CD14-positive monocyte (primary cell): ENCODE measurements around the gene CST9L. TPM values are rescaled to one million over a fixed set of nuclear protein-coding genes. Genes with fewer than 3 reads are reported as not detected.
A peak's percentile ranks its signal among the peaks of the same experiment; 100 is the strongest.

ENCODE experiments used
- DNase-seq, 3 donors: peaks; one replicate each; pipeline ENCODE4 v3.0.0-alpha.2; 2011 to 2022
- H2AFZ ChIP-seq: 2 replicates; pipeline ENCODE4 v1.6.0; 2012; ENCODE audit warnings: mild to moderate bottlenecking, low read depth, low read length, inconsistent platforms; ENCODE audit not compliant: insufficient read depth, poor library complexity, severe bottlenecking
- H3K27ac ChIP-seq, 2 donors: 1 replicate in 1 of 2; 2 replicates in 1 of 2; pipeline ENCODE4 v1.5.1; 2012 to 2013; ENCODE audit warnings: low read length in 2 of 2, control low read depth in 1 of 2, inconsistent platforms in 1 of 2, low read depth in 1 of 2, mild to moderate bottlenecking in 1 of 2
- H3K27me3 ChIP-seq, 2 donors: one replicate each; pipeline versions ENCODE4 v1.6.0 to v1.6.1; 2011 to 2013; ENCODE audit warnings: low read length in 2 of 2; ENCODE audit not compliant: control insufficient read depth in 2 of 2, insufficient read depth in 2 of 2
- H3K36me3 ChIP-seq, 2 donors: replicated peaks in 1 of 2; 1 replicate in 1 of 2; 2 replicates in 1 of 2; pipeline versions ENCODE4 v1.5.1 to v1.6.1; 2012 to 2013; ENCODE audit warnings: low read length in 2 of 2, control low read depth in 1 of 2, inconsistent platforms in 1 of 2, mild to moderate bottlenecking in 1 of 2; ENCODE audit not compliant: insufficient read depth in 2 of 2, control insufficient read depth in 1 of 2
- H3K4me1 ChIP-seq, 2 donors: 1 replicate in 1 of 2; 2 replicates in 1 of 2; pipeline versions ENCODE4 v1.5.1 to v1.6.1; 2012 to 2013; ENCODE audit warnings: low read length in 2 of 2, control low read depth in 1 of 2, inconsistent platforms in 1 of 2, mild to moderate bottlenecking in 1 of 2, moderate library complexity in 1 of 2; ENCODE audit not compliant: insufficient read depth in 2 of 2, control insufficient read depth in 1 of 2
- H3K4me2 ChIP-seq: replicated peaks from 2 replicates; pipeline ENCODE3; 2012; ENCODE audit warnings: low read length, moderate library complexity, mild to moderate bottlenecking; ENCODE audit not compliant: poor library complexity, severe bottlenecking; ENCODE audit errors: extremely low read depth
- H3K4me3 ChIP-seq, 3 experiments: fragments of 200-600 bp in 1 of 3; sonication (generic) in 1 of 3; replicated peaks in 1 of 3; 1 replicate in 2 of 3; 2 replicates in 1 of 3; pipeline ENCODE4 v1.5.1; 2011 to 2013; ENCODE audit warnings: low read length in 3 of 3, mild to moderate bottlenecking in 3 of 3, control low read depth in 2 of 3, low read depth in 2 of 3, inconsistent platforms in 1 of 3, moderate library complexity in 1 of 3
- H3K79me2 ChIP-seq: 2 replicates; pipeline ENCODE4 v1.6.0; 2012; ENCODE audit warnings: mild to moderate bottlenecking, control low read depth, inconsistent platforms, low read length, moderate library complexity; ENCODE audit not compliant: insufficient read depth
- H3K9ac ChIP-seq: 2 replicates; pipeline ENCODE4 v1.6.0; 2017; ENCODE audit warnings: low read length, mild to moderate bottlenecking; ENCODE audit not compliant: insufficient read depth, poor library complexity, severe bottlenecking
- H3K9me3 ChIP-seq, 2 donors: replicated peaks in 1 of 2; 1 replicate in 1 of 2; 2 replicates in 1 of 2; pipeline versions ENCODE4 v1.5.1 to v1.6.1; 2012 to 2013; ENCODE audit warnings: low read length in 2 of 2, control low read depth in 1 of 2; ENCODE audit not compliant: control insufficient read depth in 1 of 2, insufficient read depth in 1 of 2
- H4K20me1 ChIP-seq: 2 replicates; pipeline ENCODE4 v1.6.0; 2012; ENCODE audit warnings: mild to moderate bottlenecking, low read length, control low read depth, moderate library complexity; ENCODE audit not compliant: insufficient read depth
- H3K27ac Mint-ChIP-seq, 7 donors: one replicate each; pipeline ENCODE4 v1.8.0; 2020; ENCODE audit warnings: mild to moderate bottlenecking in 7 of 7, mixed read lengths in 7 of 7, moderate library complexity in 6 of 7, inconsistent platforms in 2 of 7
- H3K27me3 Mint-ChIP-seq, 3 donors: one replicate each; pipeline ENCODE4 v1.8.0; 2021 to 2022; ENCODE audit warnings: low read depth in 3 of 3, mild to moderate bottlenecking in 3 of 3, mixed read lengths in 3 of 3, moderate library complexity in 3 of 3, inconsistent platforms in 1 of 3
- H3K36me3 Mint-ChIP-seq, 2 donors: one replicate each; pipeline ENCODE4 v1.8.0; 2020; ENCODE audit warnings: mixed read lengths in 2 of 2, inconsistent platforms in 1 of 2, mild to moderate bottlenecking in 1 of 2
- H3K4me1 Mint-ChIP-seq: one replicate; pipeline ENCODE4 v1.8.0; 2020; ENCODE audit warnings: mild to moderate bottlenecking, mixed read lengths
- H3K4me3 Mint-ChIP-seq, 2 donors: one replicate each; pipeline ENCODE4 v1.8.0; 2020; ENCODE audit warnings: mild to moderate bottlenecking in 2 of 2, mixed read lengths in 2 of 2, moderate library complexity in 1 of 2
- H3K9me3 Mint-ChIP-seq, 7 donors: one replicate each; pipeline ENCODE4 v1.8.0; 2020 to 2022; ENCODE audit warnings: mixed read lengths in 7 of 7, mild to moderate bottlenecking in 6 of 7, moderate library complexity in 6 of 7, inconsistent platforms in 2 of 7
- CTCF ChIP-seq: fragments of 200-600 bp; IDR thresholded peaks from one replicate; pipeline ENCODE4 v1.8.0; 2022; ENCODE audit warnings: antibody characterized with exemption, mild to moderate bottlenecking
- WGBS: methylation state at CpG from one replicate; pipeline ENCODE4 v1.1.5; 2013; ENCODE audit warnings: missing lambda C conversion rate; ENCODE audit not compliant: insufficient coverage; 5-methylcytosine and 5-hydroxymethylcytosine counted together
- intact Hi-C, 2 donors: fragments of 100-400 bp; cut with micrococcal nuclease; formaldehyde crosslinking; loops; one replicate each; pipeline versions ENCODE4 v1.15.0 to v1.15.1; 2023
- polyA plus RNA-seq, 3 donors: library from polyadenylated mRNA; depleted of rRNA in 1 of 3; unstranded in 2 of 3; stranded (reverse) in 1 of 3; fragments of 300-500 nt in 2 of 3; fragments of >200 nt in 1 of 3; fragmentation: Illumina TruSeq in 2 of 3; gene quantifications; 1 replicate in 2 of 3; 2 replicates in 1 of 3; pipeline ENCODE4 v1.2.3, GENCODE V29; 2012 to 2021

The CST9L gene
- polyA plus RNA-seq, 3 donors = not detected

- intact Hi-C loops = loop anchor here (1.0 to 2.0 kb wide), 2 partner anchors 163 to 165 kb away; no protein-coding TSS in a partner anchor
- peak within 1 kb of the TSS; percentile 0 for H3K4me2 ChIP-seq
- 63% methylated on average over 5 of the region's 16 CpGs for WGBS
These were observed 37.8 kb upstream of the CST9L start, which contains the start of gene CST9 for GRCh38 chr20:23605867-23606651. Gene CST9, minus strand, starts transcription at chr20:23605917. Its CDS starts 53 bp downstream, at chr20:23605864.

More at GRCh38 chr20:23605867-23606651, 37.8 kb upstream of the CST9L start, which contains the start of gene CST9:
- H3K36me3 ChIP-seq = no peaks in the 10 kb centered on the region
- peak within 1 kb of the TSS; percentile 47 for H2AFZ ChIP-seq
- H3K79me2 ChIP-seq = no peaks in the 10 kb centered on the region
- no peaks in the 10 kb centered on the region for H3K9me3 ChIP-seq
- H3K4me1 ChIP-seq = peaks cover 26 to 27% of the 10 kb centered on the region in 2 donors
- H4K20me1 ChIP-seq = no peaks in the 10 kb centered on the region
- no peak within 1 kb of the TSS for H3K27ac ChIP-seq
- Mint-ChIP-seq H3K9me3 (peaks cover 0 to 1% (median 0%) of the 10 kb centered on the region in 7 donors), H3K27ac (peak within 1 kb of the TSS in 3 of 7 donors; percentile 27 to 75 (median 35)), H3K4me1 (peaks cover 29% of the 10 kb centered on the region), H3K4me3 (peak within 1 kb of the TSS in 1 of 2 donors; percentile 58), H3K36me3 (no peaks in the 10 kb centered on the region), H3K27me3 (peaks cover 6 to 15% (median 10%) of the 10 kb centered on the region in 3 donors)
- DNase-seq = no peak
- H3K9ac ChIP-seq = no peak within 1 kb of the TSS
- no peaks in the 10 kb centered on the region for H3K27me3 ChIP-seq
- no peak for TF ChIP-seq CTCF
- H3K4me3 ChIP-seq = no peak within 1 kb of the TSS
